Measurements from ENCODE around the gene PIGH.

DNA sequence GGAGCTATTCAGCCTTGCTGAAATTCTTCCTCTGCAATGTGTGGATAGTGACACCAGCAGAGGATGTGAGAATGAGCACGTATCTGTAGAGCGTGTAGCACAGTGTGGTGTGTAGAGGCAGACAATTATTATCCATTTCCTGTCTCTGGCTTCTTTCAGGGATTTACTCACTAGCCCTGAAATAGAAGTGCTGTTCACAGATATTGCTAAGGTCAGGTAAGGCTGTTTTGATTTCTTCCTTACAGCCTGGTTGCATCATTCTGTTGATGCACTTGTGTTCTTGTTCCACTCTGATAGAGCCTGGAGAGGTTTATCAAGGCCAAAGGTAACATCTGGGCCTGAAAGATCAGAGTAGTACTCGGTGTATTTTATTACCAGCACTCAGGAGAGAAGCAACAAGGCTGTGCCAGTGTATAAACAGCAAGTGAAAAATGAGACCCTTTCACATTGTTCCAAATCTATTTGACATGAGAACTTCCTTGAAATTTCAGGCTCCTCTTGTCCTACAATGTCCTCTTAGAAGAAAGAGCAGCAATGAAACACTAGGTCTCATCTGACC lies 36.4 kb upstream of the PIGH start:
- TF ChIP-seq, protein P1, sequence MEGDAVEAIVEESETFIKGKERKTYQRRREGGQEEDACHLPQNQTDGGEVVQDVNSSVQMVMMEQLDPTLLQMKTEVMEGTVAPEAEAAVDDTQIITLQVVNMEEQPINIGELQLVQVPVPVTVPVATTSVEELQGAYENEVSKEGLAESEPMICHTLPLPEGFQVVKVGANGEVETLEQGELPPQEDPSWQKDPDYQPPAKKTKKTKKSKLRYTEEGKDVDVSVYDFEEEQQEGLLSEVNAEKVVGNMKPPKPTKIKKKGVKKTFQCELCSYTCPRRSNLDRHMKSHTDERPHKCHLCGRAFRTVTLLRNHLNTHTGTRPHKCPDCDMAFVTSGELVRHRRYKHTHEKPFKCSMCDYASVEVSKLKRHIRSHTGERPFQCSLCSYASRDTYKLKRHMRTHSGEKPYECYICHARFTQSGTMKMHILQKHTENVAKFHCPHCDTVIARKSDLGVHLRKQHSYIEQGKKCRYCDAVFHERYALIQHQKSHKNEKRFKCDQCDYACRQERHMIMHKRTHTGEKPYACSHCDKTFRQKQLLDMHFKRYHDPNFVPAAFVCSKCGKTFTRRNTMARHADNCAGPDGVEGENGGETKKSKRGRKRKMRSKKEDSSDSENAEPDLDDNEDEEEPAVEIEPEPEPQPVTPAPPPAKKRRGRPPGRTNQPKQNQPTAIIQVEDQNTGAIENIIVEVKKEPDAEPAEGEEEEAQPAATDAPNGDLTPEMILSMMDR (IDR thresholded peaks at IDR 0.05), result no peak
- no peak for TF ChIP-seq POLR2AphosphoS5 (IDR thresholded peaks at IDR 0.05)
- TF ChIP-seq EP300 (IDR thresholded peaks at IDR 0.05), result no peak
